NCI-H2107 treated with DMSO at 0.1 percent for 48 hours (cell line): ENCODE results near the gene GRK5.
A peak's percentile ranks its signal among the peaks of the same experiment; 100 is the strongest.
"Not testable (repeated sequence)": the region's sequence is repeated elsewhere in the genome, so short reads cannot be mapped to it uniquely, and the experiment has no call there.

Experiments used
- DNase-seq: peaks from one replicate; lab custom pipeline; 2025; ENCODE audit not compliant: unreplicated experiment; lab: John Stamatoyannopoulos, UW

The GRK5 gene

DNA sequence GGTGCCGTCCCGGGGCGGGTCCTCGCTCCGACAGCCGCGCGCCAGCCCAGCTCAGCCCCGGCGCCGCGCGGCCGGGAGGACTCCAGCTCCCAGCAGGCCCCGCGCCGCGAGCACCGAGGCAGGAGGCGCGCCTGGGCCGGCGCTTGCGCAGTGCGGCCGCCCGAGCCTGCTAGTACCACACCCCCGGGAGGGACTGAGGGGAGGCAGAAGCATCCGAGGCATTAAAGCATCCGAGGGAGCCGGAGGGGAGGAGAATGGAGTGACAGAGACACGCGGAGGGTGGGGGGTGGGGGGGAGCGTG lies at the start of gene GRK5:
TSS of gene GRK5 (plus strand) at position 206 of the 301 bp plus-strand sequence. CDS start 347 bp downstream, outside the sequence.
- peak; percentile 26 for DNase-seq

DNA sequence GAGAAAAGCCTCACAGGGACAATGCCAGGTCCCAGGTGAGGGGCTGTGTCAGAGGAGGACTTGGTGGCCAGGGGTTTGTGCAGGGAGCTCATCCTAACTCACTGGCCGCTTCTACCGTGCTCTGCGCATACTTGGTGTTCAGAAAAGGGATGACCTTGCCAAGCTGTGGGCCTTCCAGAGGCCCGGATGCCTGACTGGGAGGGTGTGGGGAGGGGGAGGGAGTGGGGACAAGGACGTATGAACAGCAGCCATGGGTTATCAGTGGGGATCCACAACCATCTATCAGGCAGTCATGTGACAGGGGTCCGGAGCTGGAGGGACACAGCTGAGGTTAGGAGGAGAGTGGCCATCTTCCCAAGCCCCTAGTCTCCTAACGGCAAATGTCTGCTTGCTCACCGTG lies 48.0 kb upstream of the GRK5 start:
- no peak for DNase-seq

DNA sequence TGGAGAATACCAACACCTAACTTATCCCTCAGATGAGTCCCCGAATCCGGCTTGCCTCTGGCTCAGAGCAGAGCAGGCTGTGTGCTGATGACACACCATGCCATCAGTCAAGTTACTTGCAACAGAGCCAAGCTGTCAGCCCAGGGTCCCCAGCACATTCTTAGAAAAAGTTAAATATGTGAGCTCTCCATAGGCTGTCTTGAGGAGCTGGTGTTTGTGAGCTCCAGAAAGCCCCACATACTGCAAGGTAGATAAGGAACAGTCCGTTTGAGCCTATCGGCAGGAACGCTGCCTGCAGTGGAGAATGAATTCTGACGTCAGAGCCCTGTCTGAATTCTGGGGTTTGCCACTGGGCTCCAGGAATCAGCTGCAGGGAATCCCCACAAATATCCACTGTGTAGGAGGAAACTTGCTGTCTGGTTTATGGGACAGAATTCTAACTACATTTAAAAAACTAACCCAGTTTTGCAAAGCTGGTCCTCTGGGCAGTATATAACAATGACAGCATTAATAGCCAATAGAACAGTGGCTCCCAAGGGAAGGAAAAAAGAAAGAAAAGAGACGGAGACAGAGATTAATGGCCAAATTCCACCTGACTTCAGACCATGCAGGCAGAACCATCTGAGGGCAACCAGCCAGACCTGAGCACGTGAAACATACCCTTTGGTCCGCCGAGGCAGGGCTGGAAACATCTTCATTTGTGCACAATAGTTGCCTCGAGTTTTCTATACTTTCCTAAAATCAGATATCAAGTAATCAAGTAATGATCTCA lies 45.5 kb upstream of the GRK5 start:
- DNase-seq, result no peak

DNA sequence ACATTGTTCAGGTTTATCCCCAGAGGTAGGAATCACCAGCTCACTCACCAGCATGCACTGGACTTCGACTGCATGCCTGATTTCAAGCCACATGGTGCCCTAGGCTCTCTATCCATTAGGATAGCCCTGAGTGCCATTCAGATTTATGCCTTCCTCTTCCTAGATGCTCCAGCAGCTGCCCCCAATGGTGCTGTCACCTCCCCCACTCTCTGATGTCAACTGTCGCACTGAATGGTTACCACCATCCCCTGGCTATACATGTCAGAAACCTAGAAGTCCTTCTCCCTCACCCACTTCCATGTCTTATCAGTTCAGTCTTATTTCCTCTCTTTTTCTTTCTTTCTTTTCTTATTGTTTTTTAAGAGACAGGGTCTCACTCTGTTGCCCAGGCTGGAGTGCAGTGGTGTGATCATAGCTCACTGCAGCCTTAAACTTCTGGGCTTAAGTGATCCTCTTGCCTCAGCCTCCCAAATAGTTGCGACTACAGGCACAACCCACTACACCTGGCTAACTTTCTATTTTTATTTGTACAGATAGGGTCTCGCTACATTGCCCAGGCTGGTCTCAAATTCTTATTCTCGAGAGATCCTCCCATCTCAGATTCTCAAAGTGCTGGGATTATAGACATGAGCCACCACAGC lies 44.8 kb upstream of the GRK5 start:
- no peak for DNase-seq

DNA sequence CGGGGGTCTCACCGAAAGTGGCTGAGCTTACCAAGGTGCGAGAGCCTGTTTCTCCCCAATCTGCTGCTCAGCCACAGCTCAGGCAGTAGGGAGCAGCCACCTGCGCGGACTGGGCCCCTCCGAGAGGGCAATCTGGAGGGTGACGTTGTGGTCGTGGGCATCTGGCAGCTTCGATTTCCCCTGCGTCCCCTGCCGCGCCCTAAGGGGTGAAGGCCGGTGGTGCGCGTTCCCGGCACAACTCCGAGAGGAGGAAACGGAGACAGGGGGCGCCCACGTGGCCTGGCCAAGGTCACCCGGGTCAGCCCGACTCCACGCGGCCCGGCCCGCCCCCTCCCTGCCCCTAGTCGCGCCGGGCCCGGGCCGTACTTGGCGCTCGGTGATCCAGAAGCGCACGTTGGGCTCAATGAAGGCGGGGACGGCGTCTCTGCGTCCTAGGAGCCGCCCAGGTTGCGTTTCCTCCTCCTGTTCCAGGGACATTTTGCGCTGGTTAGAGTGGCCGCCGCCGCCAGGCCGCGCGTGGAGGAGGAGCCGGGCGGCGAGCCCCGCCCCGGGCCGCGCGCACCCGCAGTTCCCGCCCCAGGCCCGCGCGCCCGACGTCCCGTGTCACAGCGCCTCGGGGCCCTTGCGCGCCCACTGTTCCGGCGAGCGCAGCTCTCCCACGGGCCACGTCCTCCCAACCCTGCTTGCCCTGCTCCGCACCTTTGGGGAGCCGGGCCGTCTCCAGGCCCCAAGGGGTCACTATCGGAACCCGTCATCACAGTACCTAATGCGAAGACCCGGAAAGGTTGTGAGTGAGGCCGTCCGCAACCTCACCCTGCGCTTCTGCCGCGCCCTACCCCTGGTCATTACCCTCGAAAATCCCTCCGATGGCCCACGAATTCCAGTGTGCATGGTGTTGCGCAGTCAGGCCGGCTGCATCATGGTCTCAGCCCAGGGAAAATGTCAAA lies 41.9 kb upstream of the GRK5 start, which contains the start of gene SFXN4:
TSS of gene SFXN4 (minus strand) at position 544 of the 947 bp plus-strand sequence. CDS start at position 477, 67 bp downstream.
- peak; percentile 3 for DNase-seq

DNA sequence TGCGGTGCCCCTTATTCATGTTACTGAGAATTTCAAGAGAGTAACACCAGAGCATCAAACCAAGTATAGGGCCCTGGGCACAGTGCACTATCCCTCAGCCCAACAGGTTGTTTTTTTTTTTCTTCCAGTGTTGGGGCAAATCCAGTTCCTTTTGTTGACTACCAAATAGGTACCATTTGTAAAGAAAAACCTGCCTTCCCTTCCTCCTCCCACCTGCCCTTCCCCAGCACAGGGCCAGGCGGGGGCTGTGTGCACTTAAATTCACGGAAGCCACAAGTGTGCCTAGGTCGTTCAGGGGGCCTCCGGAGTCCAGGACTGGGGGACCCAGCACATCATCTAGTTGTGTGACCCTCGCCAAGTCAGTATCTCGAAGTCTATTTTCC lies 41.3 kb upstream of the GRK5 start:
- DNase-seq, result no peak

DNA sequence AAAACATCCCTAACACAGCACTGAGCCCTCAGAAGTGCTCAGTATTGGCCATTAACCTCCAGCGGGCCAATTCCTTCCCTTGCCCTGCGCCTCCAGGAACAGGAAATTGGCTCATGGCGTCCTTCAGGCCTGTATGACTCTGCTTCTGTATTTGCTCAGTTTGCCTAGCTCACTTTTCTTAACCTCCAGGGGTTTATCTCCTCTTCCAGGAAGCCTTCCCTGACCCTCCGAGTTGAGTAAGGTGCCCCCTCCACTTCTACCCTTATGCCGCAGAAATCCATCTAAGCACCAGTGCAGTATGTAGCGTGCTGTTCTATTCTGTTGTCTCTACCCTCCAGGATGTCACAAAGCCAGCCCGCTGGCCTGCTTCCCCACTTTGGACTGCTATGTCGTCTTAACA lies 40.8 kb upstream of the GRK5 start:
- DNase-seq, result no peak

DNA sequence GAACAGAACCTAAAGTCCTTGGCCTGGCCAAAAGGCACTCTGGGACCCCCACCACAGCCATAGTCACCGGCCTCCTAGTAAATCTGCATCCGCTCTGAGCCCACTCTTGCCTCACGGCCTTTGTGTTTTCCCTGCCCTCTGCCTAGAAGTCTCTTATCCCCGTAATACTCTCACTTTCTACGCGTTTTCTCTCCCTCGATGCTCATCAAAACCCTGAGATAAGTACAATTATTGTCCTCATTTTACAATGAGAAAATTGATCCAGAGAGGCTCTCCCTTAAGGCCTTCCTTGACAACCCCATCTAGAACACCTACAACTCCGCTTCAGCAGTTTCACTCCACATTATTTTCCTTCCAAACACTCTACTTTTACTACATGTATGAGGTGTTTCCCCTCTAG lies 40.3 kb upstream of the GRK5 start:
- no peak for DNase-seq

DNA sequence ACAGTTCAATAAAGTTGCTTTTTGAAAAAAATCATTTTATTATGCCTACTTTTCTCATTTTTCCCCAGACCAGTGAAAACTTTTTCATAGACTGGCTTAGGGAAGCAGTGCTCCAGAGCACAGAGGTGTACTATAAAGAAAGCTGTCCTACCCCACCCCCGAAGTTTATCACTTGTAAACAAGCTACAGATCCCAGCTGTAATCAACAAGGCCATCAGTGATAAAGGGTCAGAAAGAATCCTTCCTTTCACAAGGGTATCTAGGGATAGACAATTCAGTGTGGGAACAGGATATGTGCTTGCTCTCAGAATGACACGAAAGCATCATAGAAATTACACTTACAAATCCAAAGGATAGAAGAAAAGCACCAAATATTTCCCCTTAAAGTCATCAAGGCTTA lies 33.3 kb upstream of the GRK5 start:
- DNase-seq, result no peak

DNA sequence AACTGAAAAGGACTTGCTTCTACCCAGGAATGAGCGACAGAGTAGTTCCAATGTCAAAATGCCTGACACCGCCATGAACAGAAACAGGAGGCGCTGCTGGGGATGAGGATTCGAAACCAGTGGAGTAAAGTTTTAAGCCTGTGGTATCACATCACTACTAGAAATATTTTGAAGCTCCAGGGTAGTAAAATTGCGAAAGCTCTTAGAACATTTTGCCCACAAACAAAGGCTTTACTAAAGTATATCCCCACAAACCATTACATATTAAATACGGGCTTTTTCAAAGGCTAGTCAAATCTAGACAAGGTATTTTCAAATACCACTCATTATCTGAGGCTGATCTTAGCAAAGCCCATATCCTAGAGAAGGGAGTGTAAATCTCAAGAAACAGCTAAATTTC lies 31.2 kb upstream of the GRK5 start:
- DNase-seq, result no peak

DNA sequence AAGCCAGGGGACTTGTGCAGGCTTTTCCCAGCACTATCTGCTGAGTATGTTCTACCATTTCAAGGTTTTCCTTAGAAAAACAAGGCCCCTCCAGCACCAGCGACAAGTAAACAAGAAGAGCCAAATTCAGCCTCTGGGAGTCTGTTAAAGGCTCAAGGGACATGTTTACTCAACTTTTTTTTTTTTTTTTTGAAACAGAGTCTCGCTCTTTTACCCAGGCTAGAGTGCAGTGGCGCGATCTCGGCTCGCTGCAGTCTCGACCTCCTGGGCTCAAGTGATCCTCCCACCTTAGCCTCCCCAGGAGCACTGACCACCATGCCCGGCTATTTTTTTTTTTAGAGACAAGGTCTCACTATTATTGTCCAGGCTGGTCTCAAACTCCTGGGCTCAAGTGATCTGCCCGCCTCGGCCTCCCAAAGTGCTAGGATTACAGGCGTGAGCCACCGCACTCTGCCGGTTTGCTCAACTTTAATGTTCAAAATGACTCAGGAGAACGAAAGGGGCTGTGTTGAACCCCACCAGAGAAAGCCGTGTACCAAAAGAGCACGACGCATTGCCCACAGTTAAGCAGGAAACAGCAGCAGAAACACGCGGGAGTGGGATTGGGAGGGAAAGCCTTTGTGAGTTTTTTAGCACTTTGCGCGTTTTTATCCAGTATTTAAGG lies 29.5 kb upstream of the GRK5 start:
- DNase-seq, result no peak

DNA sequence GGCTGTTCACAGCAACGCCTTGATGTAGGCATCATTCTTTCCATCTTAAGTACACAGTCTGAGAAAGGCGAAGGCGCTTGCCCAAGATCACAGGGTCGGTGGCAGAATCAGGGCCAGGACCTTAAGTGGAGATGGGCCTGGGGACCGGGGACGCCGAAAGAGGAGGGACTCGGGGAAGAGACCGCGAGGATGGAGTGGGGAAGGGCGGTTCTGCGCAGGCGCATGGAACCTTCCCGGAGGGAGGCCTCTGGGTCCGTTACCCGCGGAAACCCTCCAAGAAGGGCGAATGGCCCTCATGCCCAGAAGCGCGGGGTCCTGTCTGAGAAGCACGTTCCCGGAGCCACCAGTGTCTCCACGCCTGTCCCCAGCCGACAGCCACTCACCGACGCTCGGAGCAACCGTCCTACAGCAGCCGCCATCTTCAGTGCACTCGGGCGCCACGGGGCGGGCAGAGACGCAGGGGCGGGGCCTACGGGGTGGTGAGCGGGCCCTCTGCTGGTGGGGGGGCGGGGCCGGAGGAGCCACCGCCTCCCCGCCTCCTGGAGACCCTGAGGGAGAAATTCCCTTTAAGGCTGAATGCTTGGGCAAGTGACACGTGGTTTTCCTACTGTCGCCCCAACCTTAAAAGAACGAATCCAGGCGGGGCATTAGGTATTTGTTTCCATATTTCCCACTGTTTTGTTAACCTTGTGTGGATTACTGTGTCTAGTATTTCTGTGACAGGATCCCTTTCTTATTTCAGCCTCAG lies 28.8 kb upstream of the GRK5 start, which contains the start of gene PRDX3:
TSS of gene PRDX3 (minus strand) at position 441 of the 748 bp plus-strand sequence. CDS start at position 419, 22 bp downstream.
- DNase-seq, result peak; percentile 62

DNA sequence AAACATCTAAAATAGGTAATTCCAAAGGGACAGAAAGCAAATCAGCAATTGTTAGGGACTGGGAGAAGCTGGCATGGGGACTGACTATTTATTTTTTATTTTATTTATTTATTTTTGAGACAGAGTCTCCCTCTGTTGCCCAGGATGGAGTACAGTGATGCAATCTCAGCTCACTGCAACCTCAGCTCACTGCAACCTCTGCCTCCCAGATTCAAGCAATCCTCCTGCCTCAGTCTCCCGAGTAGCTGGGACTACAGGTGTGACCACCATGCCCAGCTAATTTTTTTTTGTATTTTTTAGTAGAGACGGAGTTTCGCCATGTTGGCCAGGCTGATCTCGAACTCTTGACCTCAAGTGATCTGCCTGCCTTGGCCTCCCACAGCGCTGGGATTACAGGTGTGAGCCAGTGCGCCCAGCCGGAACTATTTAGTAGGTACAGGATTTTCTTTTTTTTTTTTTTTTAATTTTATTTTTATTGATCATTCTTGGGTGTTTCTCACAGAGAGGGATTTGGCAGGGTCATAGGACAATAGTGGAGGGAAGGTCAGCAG lies 26.4 kb upstream of the GRK5 start:
- not testable (repeated sequence) for DNase-seq

DNA sequence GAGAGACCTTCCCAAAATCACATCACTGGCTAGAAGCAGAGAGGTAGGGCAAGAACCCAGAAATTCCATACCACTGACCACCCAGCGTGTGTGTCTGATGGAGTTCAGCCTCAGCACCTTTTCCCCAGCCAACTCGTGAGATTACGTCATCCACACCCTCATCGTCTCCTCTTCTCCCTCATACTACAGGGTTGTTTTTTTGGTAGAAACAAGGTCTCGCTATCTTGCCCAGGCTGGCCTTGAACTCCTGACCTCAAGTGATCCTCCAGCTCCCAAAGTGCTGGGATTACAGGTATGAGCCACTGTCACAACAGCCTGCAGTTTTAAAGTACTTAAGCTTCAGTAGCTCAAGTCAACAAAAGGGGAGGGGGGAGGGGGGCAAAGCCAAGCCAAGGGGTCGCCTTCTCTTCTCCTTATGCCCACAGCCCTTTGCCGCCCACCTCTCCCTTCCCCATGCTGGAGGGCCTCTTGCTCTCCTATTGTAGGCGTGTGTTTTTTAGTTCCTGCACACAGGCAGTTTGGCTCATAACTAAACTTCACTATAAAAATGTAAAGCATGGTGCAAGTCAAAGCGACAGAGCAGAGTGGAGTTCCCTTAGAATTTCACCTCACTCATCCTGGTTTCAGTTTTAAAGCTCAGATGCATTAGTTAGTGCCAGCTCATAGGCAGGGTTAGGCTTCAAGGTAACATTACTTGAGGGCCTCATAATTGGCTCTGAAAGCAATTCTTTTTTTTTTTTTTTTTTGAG lies 23.5 kb upstream of the GRK5 start:
- DNase-seq, result no peak

DNA sequence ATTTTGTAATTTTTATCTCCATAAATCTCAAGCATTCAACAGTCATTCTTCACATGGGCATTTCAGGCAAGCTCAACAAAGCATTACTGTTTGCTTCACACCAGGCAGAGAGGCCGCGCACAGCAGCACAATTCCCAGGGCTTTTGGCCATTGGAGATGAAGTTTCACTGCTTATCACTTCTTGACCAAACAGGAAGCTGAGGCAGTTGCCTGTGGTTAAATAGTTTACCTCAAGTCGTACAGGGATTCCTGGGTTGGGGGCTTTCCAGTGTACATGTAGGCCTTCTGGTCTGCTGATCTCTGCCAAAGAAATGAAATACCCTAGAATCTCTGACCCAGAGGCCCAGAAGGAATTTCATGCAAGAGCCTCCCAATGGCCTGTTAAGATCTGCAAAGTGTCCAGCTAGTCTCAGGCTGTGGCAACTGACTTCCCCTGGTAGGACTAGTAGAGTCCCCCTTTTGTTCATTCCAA lies 17.5 kb upstream of the GRK5 start:
- no peak for DNase-seq

DNA sequence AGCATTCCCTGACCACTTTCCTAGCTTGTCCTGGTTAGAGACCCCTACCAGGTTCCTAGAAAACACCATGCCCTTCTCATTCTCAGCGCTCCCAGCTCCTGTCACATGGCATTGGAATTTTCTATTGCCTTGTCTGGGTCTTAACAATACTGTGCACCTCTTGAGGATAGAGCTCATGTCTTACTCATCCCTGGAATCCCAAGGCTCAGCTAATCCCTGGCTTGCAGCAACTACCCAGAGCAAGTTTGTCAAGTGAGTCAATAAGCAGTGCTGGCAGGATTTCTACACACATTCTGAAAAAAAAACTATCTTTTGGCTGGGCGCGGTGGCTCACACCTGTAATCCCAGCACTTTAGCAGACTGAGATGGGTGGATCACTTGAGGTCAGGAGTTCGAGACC lies 17.0 kb upstream of the GRK5 start:
- DNase-seq, result no peak

DNA sequence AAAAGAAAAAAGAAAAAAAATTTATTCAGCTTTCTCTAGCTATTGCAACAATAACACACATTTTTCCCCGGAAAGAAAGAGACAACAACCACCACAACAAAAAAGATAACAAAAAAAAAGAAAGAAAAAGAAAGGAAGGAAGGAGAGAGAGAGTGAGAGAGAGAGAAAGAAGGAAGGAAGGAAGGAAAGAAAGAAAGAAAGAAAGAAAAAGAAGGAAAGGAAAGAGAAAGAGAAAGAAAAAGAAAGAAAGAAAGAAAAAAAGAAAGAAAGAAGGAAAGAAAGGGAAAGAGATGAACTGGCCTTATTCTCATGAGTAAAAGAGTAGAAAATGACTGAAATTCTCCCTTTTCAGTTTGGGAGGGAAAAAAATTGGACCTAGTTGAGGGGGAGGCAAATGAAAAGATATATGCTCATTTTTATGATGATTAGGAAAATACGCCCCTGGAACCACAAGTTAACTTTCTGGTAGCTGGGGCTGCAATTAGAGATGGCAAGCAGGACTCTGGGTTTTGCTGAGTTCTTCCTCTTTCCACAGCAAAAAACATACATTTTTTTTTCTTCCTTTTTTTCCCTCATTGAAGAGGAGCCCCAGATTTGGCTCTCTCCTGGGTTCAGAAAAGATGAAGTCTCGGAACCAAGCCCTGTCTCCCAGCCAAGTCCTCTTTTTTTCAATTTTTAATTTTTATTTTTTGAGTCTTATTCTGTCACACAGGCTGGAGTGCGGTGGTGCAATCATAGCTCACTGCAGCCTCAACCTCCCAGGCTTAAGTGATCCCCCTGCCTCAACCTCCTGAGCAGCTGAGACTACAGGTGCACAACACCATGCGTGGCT lies 16.2 kb upstream of the GRK5 start:
- no peak for DNase-seq

DNA sequence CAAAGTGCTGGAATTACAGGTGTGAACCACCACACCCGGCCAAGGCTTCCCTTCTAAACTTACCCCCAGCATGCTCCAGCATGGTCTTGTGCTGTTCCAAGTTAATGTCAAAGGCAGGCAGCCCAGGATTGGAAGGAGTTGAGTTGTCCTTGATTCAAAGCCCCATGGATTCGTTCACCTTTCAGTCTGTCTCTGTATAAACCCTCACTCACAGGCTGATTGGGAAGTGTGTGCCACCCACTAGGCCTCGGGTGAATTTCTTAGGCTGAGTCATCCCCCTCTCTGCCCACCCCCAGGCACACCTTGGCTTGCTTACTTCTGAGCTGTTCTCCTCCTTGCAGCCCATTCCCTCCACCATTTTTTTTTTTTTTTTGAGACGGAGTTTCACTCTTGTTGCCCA lies 15.5 kb upstream of the GRK5 start:
- DNase-seq, result no peak
